ENCODE measurements around the gene ISOC2. TPM values are rescaled to one million over a fixed set of nuclear protein-coding genes. Genes with fewer than 3 reads are reported as not detected.
A peak's percentile ranks its signal among the peaks of the same experiment; 100 is the strongest.

Gene ISOC2
- total RNA-seq, 1 experiment from 2014 or later: 134 TPM

- DNase-seq (ENCODE audit: low read depth): no peak
Observed at GRCh38 chr19:55477905-55478304, 16.5 kb upstream of the ISOC2 start.

GRCh38 chr19:55476100-55476775 is 14.8 kb upstream of the ISOC2 start, which contains the start of gene ZNF628:
Gene ZNF628, plus strand, starts transcription at chr19:55476617. Its CDS starts 3,294 bp downstream, at chr19:55479911.
- peak; percentile 99 for DNase-seq (ENCODE audit: low read depth)

GRCh38 chr19:55474269-55475265 is 13.1 kb upstream of the ISOC2 start:
- peak; percentile 91 for DNase-seq (ENCODE audit: low read depth)

GRCh38 chr19:55473225-55474012 is 12.0 kb upstream of the ISOC2 start:
- DNase-seq (ENCODE audit: low read depth): peak; percentile 61

GRCh38 chr19:55472463-55472862 is 11.0 kb upstream of the ISOC2 start:
- DNase-seq (ENCODE audit: low read depth): peak; percentile 84

- no peak for DNase-seq (ENCODE audit: low read depth)
Observed at GRCh38 chr19:55471266-55471665, 9.8 kb upstream of the ISOC2 start.

GRCh38 chr19:55468054-55468393 is 6.6 kb upstream of the ISOC2 start:
- DNase-seq (ENCODE audit: low read depth): no peak

GRCh38 chr19:55467236-55468053 is 6.0 kb upstream of the ISOC2 start:
- peak; percentile 65 for DNase-seq (ENCODE audit: low read depth)

GRCh38 chr19:55466241-55466614 is 4.8 kb upstream of the ISOC2 start:
- DNase-seq (ENCODE audit: low read depth): no peak

GRCh38 chr19:55465460-55466240 is 4.2 kb upstream of the ISOC2 start:
- DNase-seq (ENCODE audit: low read depth): no peak

- no peak for DNase-seq (ENCODE audit: low read depth)
Observed at GRCh38 chr19:55464662-55465054, 3.2 kb upstream of the ISOC2 start, which contains the start of gene C19orf85. Gene C19orf85, minus strand, starts transcription at chr19:55464751. Its CDS starts 197 bp downstream, at chr19:55464554.

GRCh38 chr19:55464039-55464661 is 2.7 kb upstream of the ISOC2 start:
- DNase-seq (ENCODE audit: low read depth): no peak

GRCh38 chr19:55463583-55464031 is 2.2 kb upstream of the ISOC2 start:
- DNase-seq (ENCODE audit: low read depth): no peak

- DNase-seq (ENCODE audit: low read depth): no peak
Observed at GRCh38 chr19:55462722-55463121, 1.3 kb upstream of the ISOC2 start.

- DNase-seq (ENCODE audit: low read depth): no peak
Observed at GRCh38 chr19:55461974-55462626, 658 bp upstream of the ISOC2 start.

GRCh38 chr19:55460670-55461258 is 678 bp downstream of the ISOC2 start:
- peak; percentile 83 for DNase-seq (ENCODE audit: low read depth)

GRCh38 chr19:55459950-55460657 is 1.3 kb downstream of the ISOC2 start:
- no peak for DNase-seq (ENCODE audit: low read depth)

GRCh38 chr19:55459551-55459949 is 1.9 kb downstream of the ISOC2 start:
- DNase-seq (ENCODE audit: low read depth): no peak

Data from Daoy (cell line).